Measurements from ENCODE around the gene SPSB2. TPM values are rescaled to one million over a fixed set of nuclear protein-coding genes. Genes with fewer than 3 reads are reported as not detected.

Gene SPSB2
- total and polyA plus RNA-seq, 9 of the 15 experiments (the other 6 are each of a cell fraction or from before 2014, with no cell fraction given) = 0.10 to 10.6 (median 1.9) TPM

- peak overlapping the region; percentile 79 for H3K4me3 ChIP-seq
- no peak for TF ChIP-seq CCAR2 (IDR thresholded peaks at IDR 0.05; ENCODE audit: low read depth, low read length)
- TF ChIP-seq KDM5B (IDR thresholded peaks at IDR 0.05; ENCODE audit: insufficient replicate concordance, low read depth, low read length) = no peak
- no peak for TF ChIP-seq KAT8 (IDR thresholded peaks at IDR 0.05; ENCODE audit: low read depth)
- no peak for TF ChIP-seq ZNF197 (CRISPR knock-in tag; IDR thresholded peaks at IDR 0.05; ENCODE audit: low read depth)
- no peak for TF ChIP-seq HMGN3 (IDR thresholded peaks at IDR 0.05; ENCODE audit: borderline replicate concordance, extremely low read depth, insufficient read length, low read depth, low read length)
- no peak for TF ChIP-seq STAT6 (CRISPR knock-in tag; IDR thresholded peaks at IDR 0.05)
- no peak for TF ChIP-seq POLR2H (tag; IDR thresholded peaks at IDR 0.05; ENCODE audit: low read depth)
- TF ChIP-seq ZNF445 (CRISPR knock-in tag; IDR thresholded peaks at IDR 0.05; ENCODE audit: low read depth) = no peak
- no peak for TF ChIP-seq SIN3B (IDR thresholded peaks at IDR 0.05; ENCODE audit: low read depth)
- H3K9ac ChIP-seq (ENCODE audit: insufficient read depth in 1 of 2, low read depth in 2 of 2, low read length in 2 of 2) = peak overlapping the region; percentile 89 to 96
- POLR2A ChIA-PET = interaction anchor here (0.6 to 7.4 kb wide), 7 partner anchors 9 to 186 kb away, joined by 3 to 174 read pairs (median 5); partner anchors contain the start of genes C12orf57, GNB3, SPSB2 and TPI1
- WGBS (ENCODE audit: insufficient coverage, low coverage, missing lambda C conversion rate) = 13% methylated on average over 10 of the region's 10 CpGs
- H4K20me1 ChIP-seq (replicated peaks; ENCODE audit: control insufficient read depth, insufficient read depth, low read length) = no peaks in the 10 kb centered on the region; the same call in 1 of the 2 replicates
- H2AFZ ChIP-seq (ENCODE audit: low read depth, low read length) = no peak overlapping the region
- peak overlapping the region; percentile 87 for H3K27ac ChIP-seq (ENCODE audit: extremely low read depth, low read depth, low read length)
- in situ Hi-C loops (cut with MboI) = no loop called here
- no TSS peak for BruUV-seq (replicated peaks)
- ATAC-seq (no peak), DNase-seq (ENCODE audit: extremely low read depth in 1 of 4, low spot score in 3 of 4) (no peak), FAIRE-seq (no peak)
- H3K27me3 ChIP-seq (ENCODE audit: control insufficient read depth in 2 of 2, insufficient read depth in 2 of 2, low read length in 2 of 2) = no peaks in the 10 kb centered on the region
- peaks cover 67% of the 10 kb centered on the region; the same call in 2 of the 3 replicates for H3K36me3 ChIP-seq (ENCODE audit: control insufficient read depth, insufficient read depth, low read length)
- no peaks in the 10 kb centered on the region for H3K9me3 ChIP-seq (replicated peaks; ENCODE audit: control insufficient read depth, insufficient read depth, low read depth, low read length)
- H3K9me1 ChIP-seq (ENCODE audit: control insufficient read depth, insufficient read depth, low read length) = peaks cover 3% of the 10 kb centered on the region
- peak overlapping the region; percentile 88 for H3K4me2 ChIP-seq (ENCODE audit: insufficient read depth, low read length)
- intact Hi-C loops (cut with micrococcal nuclease) = no loop called here
- peaks cover 50% of the 10 kb centered on the region for H3K79me2 ChIP-seq (ENCODE audit: control insufficient read depth, insufficient read depth, low read length)
- CTCF ChIA-PET (ENCODE audit: low intra/inter-chr PET ratio) = no interaction called here
- peaks cover 17 to 18% of the 10 kb centered on the region in 2 experiments; a peak in 4 of 5 replicates for H3K4me1 ChIP-seq (replicated peaks in 1 of 2; ENCODE audit: control insufficient read depth in 2 of 2, insufficient read depth in 2 of 2, low read length in 2 of 2)
These were observed 23.0 kb downstream of the SPSB2 start for GRCh38 chr12:6849976-6850560.

Data from K562 (cell line).